GM15510 (cell line): ENCODE results near the gene MRE11.

Experiments used
- POLR2A ChIP-seq: IDR thresholded peaks from 3 replicates; pipeline ENCODE4 v1.6.1; 2011; ENCODE audit warnings: borderline replicate concordance; ENCODE audit not compliant: insufficient read length; ENCODE audit errors: extremely low read depth

MRE11 gene

GRCh38 chr11:94518300-94518699, 24.7 kb upstream of the MRE11 start:
- no peak for TF ChIP-seq POLR2A

GRCh38 chr11:94516725-94517124, 23.1 kb upstream of the MRE11 start:
- TF ChIP-seq POLR2A = no peak

DNA sequence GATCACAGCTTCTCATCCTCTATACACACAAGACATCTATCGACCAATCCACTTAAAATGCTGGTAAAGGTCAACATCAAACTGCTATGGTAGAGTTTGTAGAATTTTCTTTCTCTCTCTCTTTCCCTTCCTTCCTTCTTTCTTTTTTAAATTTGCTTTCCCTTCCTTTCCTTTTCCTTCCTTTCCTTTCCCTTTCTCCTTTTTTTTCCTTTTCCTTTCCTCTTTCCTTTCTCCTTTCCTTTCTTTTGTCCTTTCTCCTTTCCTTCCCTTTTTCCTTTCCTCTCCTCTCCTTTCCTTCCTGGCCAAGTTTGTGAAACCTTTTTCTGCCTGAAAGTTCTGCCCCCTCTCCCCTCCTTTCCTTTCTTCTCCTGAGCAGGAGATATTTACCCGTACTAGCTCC, 21.8 kb upstream of the MRE11 start:
- TF ChIP-seq POLR2A = no peak

DNA sequence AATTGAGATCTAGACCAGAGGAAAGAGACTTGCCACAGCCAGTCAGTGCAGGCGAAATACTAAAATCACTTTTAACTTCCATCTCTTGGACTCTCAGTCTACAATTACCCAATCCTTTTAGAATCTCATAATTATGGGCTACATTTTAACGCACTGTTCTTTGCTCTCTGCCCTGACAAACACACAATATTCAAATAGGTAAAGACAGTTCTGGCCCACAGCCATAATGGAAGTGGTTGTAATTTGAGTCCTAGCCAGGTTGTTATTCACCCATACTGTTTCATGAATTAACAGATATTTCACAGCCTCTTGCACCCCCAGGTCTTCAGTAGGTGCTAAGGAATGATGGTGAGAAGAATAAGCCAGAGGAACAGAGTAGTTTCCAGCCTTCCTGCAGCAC, 19.4 kb upstream of the MRE11 start:
- TF ChIP-seq POLR2A = no peak

DNA sequence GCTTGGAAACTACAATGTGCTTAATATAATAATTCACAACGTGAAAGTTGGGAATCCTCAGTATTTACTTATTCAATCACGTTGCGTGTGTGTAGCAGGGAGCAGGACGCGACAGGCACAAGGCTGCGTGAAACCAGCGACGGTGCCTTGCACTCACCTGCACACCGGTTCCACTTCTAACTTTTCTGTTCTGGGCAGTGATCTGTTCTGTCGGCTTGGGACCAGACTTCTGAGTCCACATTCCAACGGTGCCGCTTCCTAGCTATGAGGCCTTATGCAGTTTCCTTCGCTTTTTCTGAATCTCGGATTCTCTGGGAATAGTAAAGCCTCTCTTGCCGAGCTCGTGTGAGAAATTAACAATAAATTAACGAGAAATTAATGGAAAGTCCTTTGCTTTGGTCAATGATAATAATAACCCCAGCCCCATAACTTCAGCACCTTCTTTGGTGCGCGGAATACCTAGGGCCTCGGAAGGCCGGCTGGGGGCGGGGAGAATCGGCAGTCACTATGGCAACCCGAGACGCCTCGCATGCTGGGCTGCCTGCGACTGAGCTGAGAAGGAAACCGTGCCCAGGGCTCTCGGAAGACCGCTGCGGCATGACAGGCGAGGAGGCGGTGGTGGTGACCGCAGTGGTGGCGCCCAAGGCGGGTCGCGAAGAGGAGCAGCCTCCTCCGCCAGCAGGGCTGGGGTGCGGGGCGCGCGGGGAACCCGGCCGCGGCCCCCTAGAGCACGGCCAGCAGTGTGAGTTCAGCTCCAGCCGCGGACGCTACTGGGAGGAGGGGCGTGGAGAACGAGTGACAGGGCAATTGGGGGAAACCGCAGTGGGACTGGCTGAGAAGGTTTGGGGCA, 18.5 kb upstream of the MRE11 start, which contains the start of gene C11orf97:
Gene C11orf97, plus strand, starts transcription at position 530 of the 850 bp plus-strand sequence. Its CDS starts 68 bp downstream, at position 598.
- TF ChIP-seq POLR2A = no peak

DNA sequence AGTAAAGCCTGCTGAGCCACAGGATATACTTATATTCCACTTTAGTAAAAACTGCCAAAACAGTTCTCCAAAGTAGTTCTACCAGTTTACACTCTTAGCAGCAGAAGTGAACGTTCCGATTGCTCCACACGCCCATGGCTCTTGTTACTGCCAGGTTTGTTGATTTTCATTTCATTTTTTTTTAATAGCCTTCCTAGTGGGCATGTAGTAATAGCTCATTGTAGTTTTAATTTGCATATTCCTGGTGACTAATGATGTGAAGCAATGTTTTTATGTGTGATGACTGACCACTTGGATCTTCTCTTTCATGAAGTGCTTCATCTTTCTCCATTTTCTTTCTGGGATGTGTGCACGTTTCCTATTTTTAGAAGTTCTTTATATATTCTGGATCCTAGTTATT, 13.8 kb upstream of the MRE11 start:
- TF ChIP-seq POLR2A = no peak

- no peak for TF ChIP-seq POLR2A
Observed at GRCh38 chr11:94504689-94505293, 11.1 kb upstream of the MRE11 start.

- no peak for TF ChIP-seq POLR2A
Observed at GRCh38 chr11:94501522-94501921, 7.9 kb upstream of the MRE11 start.

- no peak for TF ChIP-seq POLR2A
Observed at GRCh38 chr11:94500181-94500580, 6.5 kb upstream of the MRE11 start.

DNA sequence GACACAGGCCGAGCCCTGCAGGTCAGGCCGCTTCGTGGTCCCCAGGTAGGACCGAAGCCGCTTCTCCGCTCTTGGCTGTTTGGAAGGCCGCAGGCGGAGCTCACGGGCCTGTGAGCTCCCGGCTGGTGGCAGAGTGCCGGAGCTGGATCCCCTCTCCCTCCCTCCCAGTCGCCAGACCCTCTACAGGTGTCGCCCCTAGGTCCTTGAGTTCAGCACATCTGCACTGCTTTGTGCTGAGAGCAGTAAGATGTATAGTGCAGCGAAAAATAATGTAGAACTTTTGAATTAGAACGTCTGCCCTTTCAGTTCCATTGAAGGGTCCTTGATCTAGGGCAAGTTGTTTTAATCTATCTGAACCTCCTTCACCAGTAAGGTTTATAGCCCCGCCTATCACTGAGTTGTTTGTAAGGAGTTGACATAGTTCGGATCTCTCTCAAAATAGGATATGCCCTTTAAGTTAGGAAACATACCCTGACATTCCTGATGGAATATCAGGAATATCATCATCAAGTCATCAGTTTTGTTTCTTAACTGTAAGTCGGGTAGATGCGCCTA, 559 bp upstream of the MRE11 start:
- no peak for TF ChIP-seq POLR2A

DNA sequence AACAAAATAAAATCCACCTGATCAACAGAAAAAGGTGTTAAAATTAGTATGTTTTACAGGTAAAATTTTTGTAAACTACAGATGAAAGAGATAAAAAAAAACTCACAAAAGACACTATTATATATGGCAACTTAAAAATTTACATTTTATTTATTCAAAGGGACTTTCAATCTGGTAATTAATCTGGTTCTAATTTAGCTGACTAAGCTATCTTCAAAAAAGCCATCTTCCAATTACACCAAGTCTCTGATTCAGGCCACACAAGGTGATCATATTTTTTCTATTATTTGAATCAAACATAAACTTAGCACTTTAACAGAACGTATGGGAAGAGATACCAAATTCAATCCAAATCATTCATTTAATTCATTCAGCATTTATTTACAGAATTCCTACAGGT, 7.6 kb downstream of the MRE11 start:
- no peak for TF ChIP-seq POLR2A

GRCh38 chr11:94481342-94481741, 12.3 kb downstream of the MRE11 start:
- TF ChIP-seq POLR2A = no peak

GRCh38 chr11:94477624-94478023, 16.0 kb downstream of the MRE11 start:
- no peak for TF ChIP-seq POLR2A

- no peak for TF ChIP-seq POLR2A
Observed at GRCh38 chr11:94472916-94473799, 20.5 kb downstream of the MRE11 start.

- no peak for TF ChIP-seq POLR2A
Observed at GRCh38 chr11:94469416-94469815, 24.2 kb downstream of the MRE11 start.
